GM20000 (cell line): Measurements from ENCODE around the gene COL7A1.

Source experiments
- DNase-seq: peaks from one replicate; pipeline ENCODE4 v3.0.0; 2012; ENCODE audit warnings: low spot score
- CTCF ChIP-seq: IDR thresholded peaks from 2 replicates; pipeline ENCODE4 v1.5.1; 2012; ENCODE audit warnings: mild to moderate bottlenecking, control low read depth; ENCODE audit errors: extremely low read depth, missing control alignments

Gene COL7A1

GRCh38 chr3:48591886-48592518 is 3.1 kb downstream of the COL7A1 start:
- DNase-seq: no peak

GRCh38 chr3:48591436-48591835 is 3.7 kb downstream of the COL7A1 start:
- no peak for DNase-seq
- TF ChIP-seq CTCF: no peak

More at GRCh38 chr3:48591886-48592518, 3.1 kb downstream of the COL7A1 start:
- TF ChIP-seq CTCF: no peak

- TF ChIP-seq CTCF: no peak
- DNase-seq: no peak
Observed at GRCh38 chr3:48588230-48588629, 6.9 kb downstream of the COL7A1 start.

GRCh38 chr3:48587686-48588085 is 7.4 kb downstream of the COL7A1 start:
- no peak for DNase-seq
- no peak for TF ChIP-seq CTCF

GRCh38 chr3:48585411-48585810 is 9.7 kb downstream of the COL7A1 start:
- DNase-seq: no peak
- TF ChIP-seq CTCF: no peak

- no peak for TF ChIP-seq CTCF
- no peak for DNase-seq
Observed at GRCh38 chr3:48584836-48585235, 10.3 kb downstream of the COL7A1 start.

- DNase-seq: no peak
- no peak for TF ChIP-seq CTCF
Observed at GRCh38 chr3:48581621-48582481, 13.3 kb downstream of the COL7A1 start.
